IMR-90 (cell line): ENCODE results near the gene TMTC2. TPM values are rescaled to one million over a fixed set of nuclear protein-coding genes. Genes with fewer than 3 reads are reported as not detected.

Source experiments
- ATAC-seq: fragments of 200-7000 bp; cut with Tn5 transposase; 2 replicates; pipeline ENCODE4 v1.9.1; 2020; ENCODE audit warnings: low read depth, mild to moderate bottlenecking, moderate library complexity
- BruUV-seq: library from RNA; stranded (reverse); fragments of 400-500 nt; replicated peaks from 2 replicates; lab custom pipeline; 2021; lab: Mats Ljungman, UMichigan
- CTCF ChIA-PET: fragments of 300-600 bp; formaldehyde crosslinking; extraction: SDS; loops from one replicate; lab custom pipeline; 2021; ENCODE audit warnings: antibody characterized with exemption; lab: Yijun Ruan, JAX
- POLR2A ChIA-PET: fragments of 300-600 bp; sonication (Branson Sonifier 250); formaldehyde crosslinking; loops from one replicate; lab custom pipeline; 2022; ENCODE audit warnings: antibody characterized with exemption; ENCODE audit not compliant: unreplicated experiment; lab: Charles Lee
- DNase-seq: peaks from one replicate; pipeline ENCODE4 v3.0.0; 2013
- H2AFZ ChIP-seq: replicated peaks from 2 replicates; pipeline ENCODE3; 2013; ENCODE audit warnings: low read length, mild to moderate bottlenecking; ENCODE audit not compliant: poor library complexity
- H2AK5ac ChIP-seq: 2 replicates; pipeline ENCODE4 v1.6.1; 2013; ENCODE audit warnings: low read depth, low read length, inconsistent platforms
- H2AK9ac ChIP-seq: replicated peaks from 2 replicates; pipeline ENCODE3; 2013; ENCODE audit warnings: mild to moderate bottlenecking, low read depth, low read length, moderate library complexity; ENCODE audit not compliant: poor library complexity
- H2BK120ac ChIP-seq: 2 replicates; pipeline ENCODE4 v1.6.1; 2013; ENCODE audit warnings: low read depth, low read length, inconsistent platforms
- H2BK15ac ChIP-seq: 3 replicates; pipeline ENCODE4 v1.6.1; 2013; ENCODE audit warnings: low read depth, low read length, inconsistent platforms
- H2BK20ac ChIP-seq: 2 replicates; pipeline ENCODE4 v1.6.1; 2013; ENCODE audit warnings: low read depth, mild to moderate bottlenecking, inconsistent platforms, low read length, moderate library complexity
- H2BK5ac ChIP-seq: 2 replicates; pipeline ENCODE4 v1.6.1; 2013; ENCODE audit warnings: mild to moderate bottlenecking, low read depth, low read length, inconsistent platforms; ENCODE audit not compliant: poor library complexity, severe bottlenecking
- H3K14ac ChIP-seq: replicated peaks from 2 replicates; pipeline ENCODE4 v1.6.1; 2013; ENCODE audit warnings: low read depth, low read length, inconsistent platforms
- H3K18ac ChIP-seq: 2 replicates; pipeline ENCODE4 v1.6.1; 2013; ENCODE audit warnings: low read depth, low read length, control low read depth
- H3K23ac ChIP-seq: 2 replicates; pipeline ENCODE4 v1.6.1; 2013; ENCODE audit warnings: low read depth, low read length, inconsistent platforms
- H3K27ac ChIP-seq: 2 replicates; pipeline ENCODE4 v1.5.1; 2013; ENCODE audit warnings: mild to moderate bottlenecking, control low read depth, low read length; ENCODE audit not compliant: insufficient read depth
- H3K27me3 ChIP-seq: 2 replicates; pipeline ENCODE4 v1.6.1; 2013; ENCODE audit warnings: low read length; ENCODE audit not compliant: control insufficient read depth, insufficient read depth
- H3K36me3 ChIP-seq: 2 replicates; pipeline ENCODE4 v1.6.1; 2013; ENCODE audit warnings: low read length, mixed read lengths; ENCODE audit not compliant: control insufficient read depth, insufficient read depth
- H3K4ac ChIP-seq: 2 replicates; pipeline ENCODE4 v1.6.1; 2013; ENCODE audit warnings: low read depth, low read length, inconsistent platforms
- H3K4me1 ChIP-seq: 2 replicates; pipeline ENCODE4 v1.6.1; 2013; ENCODE audit warnings: low read length, mixed read lengths; ENCODE audit not compliant: control insufficient read depth, insufficient read depth
- H3K4me2 ChIP-seq: 2 replicates; pipeline ENCODE4 v1.6.1; 2013; ENCODE audit warnings: low read depth, mild to moderate bottlenecking, control low read depth, low read length, moderate library complexity
- H3K4me3 ChIP-seq: 2 replicates; pipeline ENCODE4 v1.5.1; 2013; ENCODE audit warnings: low read depth, mild to moderate bottlenecking, control low read depth, low read length, moderate library complexity; ENCODE audit not compliant: insufficient read depth
- H3K56ac ChIP-seq: 2 replicates; pipeline ENCODE4 v1.6.1; 2013; ENCODE audit warnings: low read length, inconsistent platforms; ENCODE audit not compliant: insufficient read depth; ENCODE audit errors: extremely low read depth
- H3K79me1 ChIP-seq, 2 experiments: 2 replicates each; pipeline ENCODE4 v1.6.1; 2013; ENCODE audit warnings: low read length in 2 of 2, inconsistent platforms in 1 of 2, low read depth in 1 of 2
- H3K9ac ChIP-seq: 2 replicates; pipeline ENCODE4 v1.6.1; 2013; ENCODE audit warnings: low read depth, low read length, control low read depth
- H3K9me1 ChIP-seq: 2 replicates; pipeline ENCODE4 v1.6.1; 2013; ENCODE audit warnings: low read length, inconsistent platforms; ENCODE audit not compliant: insufficient read depth
- H3K9me3 ChIP-seq: 2 replicates; pipeline ENCODE4 v1.6.1; 2013; ENCODE audit warnings: low read length; ENCODE audit not compliant: control insufficient read depth, insufficient read depth
- H4K20me1 ChIP-seq: 2 replicates; pipeline ENCODE4 v1.6.1; 2013; ENCODE audit warnings: low read length, inconsistent platforms; ENCODE audit not compliant: insufficient read depth
- H4K5ac ChIP-seq: 2 replicates; pipeline ENCODE4 v1.6.1; 2013; ENCODE audit warnings: mild to moderate bottlenecking, low read depth, low read length, control low read depth
- H4K8ac ChIP-seq, 2 experiments: 2 replicates each; pipeline ENCODE4 v1.6.1; 2013; ENCODE audit warnings: low read depth in 2 of 2, low read length in 2 of 2, control low read depth in 1 of 2, inconsistent platforms in 1 of 2
- H4K91ac ChIP-seq: 2 replicates; pipeline ENCODE4 v1.6.1; 2013; ENCODE audit warnings: low read depth, low read length, inconsistent platforms; ENCODE audit not compliant: insufficient read depth
- BHLHE40 ChIP-seq: fragments of 150-350 bp; IDR thresholded peaks from 2 replicates; pipeline ENCODE4 v1.6.1; 2016; ENCODE audit warnings: mild to moderate bottlenecking, low read depth, low read length
- CEBPB ChIP-seq: IDR thresholded peaks from 2 replicates; pipeline ENCODE4 v1.6.1; 2012; ENCODE audit warnings: low read depth, low read length, improper control_type of control experiment
- MAFK ChIP-seq: IDR thresholded peaks from 2 replicates; pipeline ENCODE4 v1.6.1; 2012; ENCODE audit warnings: low read depth, low read length, improper control_type of control experiment
- MAZ ChIP-seq: IDR thresholded peaks from 2 replicates; pipeline ENCODE4 v1.6.1; 2012; ENCODE audit warnings: low read depth, mild to moderate bottlenecking, low read length, improper control_type of control experiment, moderate library complexity, borderline replicate concordance
- NFE2L2 ChIP-seq: fragments of 150-350 bp; IDR thresholded peaks from 2 replicates; pipeline ENCODE4 v1.6.1; 2016; ENCODE audit warnings: low read depth, mild to moderate bottlenecking, low read length
- RCOR1 ChIP-seq: IDR thresholded peaks from 2 replicates; pipeline ENCODE4 v1.6.1; 2012; ENCODE audit warnings: mild to moderate bottlenecking, low read length, improper control_type of control experiment; ENCODE audit not compliant: insufficient replicate concordance
- USF2 ChIP-seq: fragments of 150-350 bp; IDR thresholded peaks from 2 replicates; pipeline ENCODE4 v1.6.1; 2017; ENCODE audit warnings: mild to moderate bottlenecking, antibody characterized with exemption, low read length, low read depth
- dilution Hi-C: fragments of 300-500 bp; cut with HindIII; formaldehyde crosslinking; loops from one replicate; pipeline ENCODE4 v1.14.3; 2018; ENCODE audit warnings: low sequenced_read_pairs; ENCODE audit not compliant: unreplicated experiment
- in situ Hi-C: fragments of 300-500 bp; cut with MboI; formaldehyde crosslinking; loops from 3 replicates; pipeline ENCODE4 v1.14.3; 2019; ENCODE audit warnings: low sequenced_read_pairs, inconsistent platforms, mixed read lengths
- intact Hi-C: fragments of 100-400 bp; cut with micrococcal nuclease; formaldehyde crosslinking; loops from 2 replicates; pipeline ENCODE4 v1.10.0; 2022
- polyA plus RNA-seq, 3 experiments: library from polyadenylated mRNA; depleted of rRNA; stranded (reverse); fragments of >200 nt; gene quantifications; 2 replicates each; pipeline ENCODE4 v1.2.3, GENCODE V29; 2012; ENCODE audit warnings: low replicate concordance in 1 of 3
- total RNA-seq: library from RNA; depleted of rRNA; stranded (reverse); fragments of >200 nt; gene quantifications from 2 replicates; pipeline ENCODE4 v1.2.3, GENCODE V29; 2012
- TF ChIP-seq, protein P1 (sequence below): fragments of 150-350 bp; IDR thresholded peaks from 2 replicates; pipeline ENCODE4 v1.6.1; 2016; ENCODE audit warnings: low read depth, mild to moderate bottlenecking, low read length, moderate library complexity, borderline replicate concordance
- TF ChIP-seq, protein P2 (sequence below): conservative IDR thresholded peaks from 2 replicates; pipeline ENCODE4 v1.5.1; 2012; ENCODE audit warnings: mild to moderate bottlenecking, low read depth, low read length, improper control_type of control experiment

Gene TMTC2
- total and polyA plus RNA-seq, 2 of the 4 experiments (the other 2 are of a cell fraction) = 0.56 to 1.4 TPM

GRCh38 chr12:82807132-82807737 lies 120.5 kb downstream of the TMTC2 start:
- H2AK9ac ChIP-seq = no peak overlapping the region

More at GRCh38 chr12:82807132-82807737, 120.5 kb downstream of the TMTC2 start:
- no peak overlapping the region for H3K4ac ChIP-seq
- no peak overlapping the region for H3K23ac ChIP-seq
- no peak overlapping the region for H2BK20ac ChIP-seq
- no peak overlapping the region for H2BK15ac ChIP-seq
- DNase-seq (no peak), ATAC-seq (no peak)
- POLR2A ChIA-PET = no interaction called here
- H3K27ac ChIP-seq = no peak overlapping the region
- no peak for TF ChIP-seq MAZ
- TF ChIP-seq BHLHE40 = no peak
- TF ChIP-seq, protein P1, sequence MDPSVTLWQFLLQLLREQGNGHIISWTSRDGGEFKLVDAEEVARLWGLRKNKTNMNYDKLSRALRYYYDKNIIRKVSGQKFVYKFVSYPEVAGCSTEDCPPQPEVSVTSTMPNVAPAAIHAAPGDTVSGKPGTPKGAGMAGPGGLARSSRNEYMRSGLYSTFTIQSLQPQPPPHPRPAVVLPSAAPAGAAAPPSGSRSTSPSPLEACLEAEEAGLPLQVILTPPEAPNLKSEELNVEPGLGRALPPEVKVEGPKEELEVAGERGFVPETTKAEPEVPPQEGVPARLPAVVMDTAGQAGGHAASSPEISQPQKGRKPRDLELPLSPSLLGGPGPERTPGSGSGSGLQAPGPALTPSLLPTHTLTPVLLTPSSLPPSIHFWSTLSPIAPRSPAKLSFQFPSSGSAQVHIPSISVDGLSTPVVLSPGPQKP = no peak
- TF ChIP-seq, protein P2, sequence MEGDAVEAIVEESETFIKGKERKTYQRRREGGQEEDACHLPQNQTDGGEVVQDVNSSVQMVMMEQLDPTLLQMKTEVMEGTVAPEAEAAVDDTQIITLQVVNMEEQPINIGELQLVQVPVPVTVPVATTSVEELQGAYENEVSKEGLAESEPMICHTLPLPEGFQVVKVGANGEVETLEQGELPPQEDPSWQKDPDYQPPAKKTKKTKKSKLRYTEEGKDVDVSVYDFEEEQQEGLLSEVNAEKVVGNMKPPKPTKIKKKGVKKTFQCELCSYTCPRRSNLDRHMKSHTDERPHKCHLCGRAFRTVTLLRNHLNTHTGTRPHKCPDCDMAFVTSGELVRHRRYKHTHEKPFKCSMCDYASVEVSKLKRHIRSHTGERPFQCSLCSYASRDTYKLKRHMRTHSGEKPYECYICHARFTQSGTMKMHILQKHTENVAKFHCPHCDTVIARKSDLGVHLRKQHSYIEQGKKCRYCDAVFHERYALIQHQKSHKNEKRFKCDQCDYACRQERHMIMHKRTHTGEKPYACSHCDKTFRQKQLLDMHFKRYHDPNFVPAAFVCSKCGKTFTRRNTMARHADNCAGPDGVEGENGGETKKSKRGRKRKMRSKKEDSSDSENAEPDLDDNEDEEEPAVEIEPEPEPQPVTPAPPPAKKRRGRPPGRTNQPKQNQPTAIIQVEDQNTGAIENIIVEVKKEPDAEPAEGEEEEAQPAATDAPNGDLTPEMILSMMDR = no peak
- TF ChIP-seq USF2 = no peak
- TF ChIP-seq RCOR1 = no peak
- no peak for TF ChIP-seq CEBPB
- no peak for TF ChIP-seq NFE2L2
- TF ChIP-seq MAFK = no peak
- no TSS peak for BruUV-seq
- H3K56ac ChIP-seq = no peak overlapping the region
- no peak overlapping the region for H2BK120ac ChIP-seq
- no peak overlapping the region for H4K91ac ChIP-seq
- intact Hi-C loops (no loop called here), in situ Hi-C loops (no loop called here), dilution Hi-C loops (no loop called here)
- CTCF ChIA-PET = no interaction called here
- H2BK5ac ChIP-seq = no peak overlapping the region
- no peaks in the 10 kb centered on the region for H3K9me3 ChIP-seq
- H4K8ac ChIP-seq = no peak overlapping the region
- H4K20me1 ChIP-seq = no peaks in the 10 kb centered on the region
- H3K4me1 ChIP-seq = no peaks in the 10 kb centered on the region
- H2AFZ ChIP-seq = no peak overlapping the region
- H3K9me1 ChIP-seq = no peaks in the 10 kb centered on the region
- H3K14ac ChIP-seq = no peak overlapping the region
- no peaks in the 10 kb centered on the region for H3K27me3 ChIP-seq
- no peak overlapping the region for H3K18ac ChIP-seq
- H3K4me3 ChIP-seq = no peak overlapping the region
- no peak overlapping the region for H3K9ac ChIP-seq
- no peaks in the 10 kb centered on the region for H3K36me3 ChIP-seq
- H2AK5ac ChIP-seq = no peak overlapping the region
- no peak overlapping the region for H4K5ac ChIP-seq
- H3K79me1 ChIP-seq = no peaks in the 10 kb centered on the region
- H3K4me2 ChIP-seq = no peak overlapping the region
